Stomach (tissue), 9 donors: Measurements from ENCODE around the gene ANKRD6. TPM values are rescaled to one million over a fixed set of nuclear protein-coding genes. Genes with fewer than 3 reads are reported as not detected.

ENCODE experiments used
- DNase-seq, 2 donors: peaks; one replicate each; pipeline versions ENCODE4 v3.0.0 to v3.0.0-alpha.2; 2013 to 2019
- H3K27ac ChIP-seq, 5 donors: fragments of 200-600 bp in 4 of 5; sonication (generic) in 4 of 5; one replicate each; pipeline ENCODE4 v1.5.1; 2013 to 2019; ENCODE audit warnings: mild to moderate bottlenecking in 1 of 5, moderate library complexity in 1 of 5
- H3K27me3 ChIP-seq, 3 donors: fragments of 200-600 bp; sonication (generic); one replicate each; pipeline ENCODE4 v1.5.1; 2017 to 2019; ENCODE audit warnings: mixed run types in 1 of 3
- H3K36me3 ChIP-seq, 4 donors: fragments of 200-600 bp; sonication (generic); 1 replicate in 3 of 4; 2 replicates in 1 of 4; pipeline ENCODE4 v1.5.1; 2016 to 2019
- H3K4me1 ChIP-seq, 4 donors: fragments of 200-600 bp; sonication (generic); one replicate each; pipeline ENCODE4 v1.5.1; 2016 to 2019
- H3K4me3 ChIP-seq, 4 donors: fragments of 200-600 bp; sonication (generic) in 3 of 4; one replicate each; pipeline ENCODE4 v1.5.1; 2016 to 2019; ENCODE audit warnings: mild to moderate bottlenecking in 1 of 4
- H3K9me3 ChIP-seq, 4 donors: fragments of 200-600 bp; sonication (generic); one replicate each; pipeline ENCODE4 v1.5.1; 2016 to 2019
- CTCF ChIP-seq, 7 experiments: fragments of 450-650 bp in 4 of 7; fragments of 200-600 bp in 3 of 7; sonication (generic) in 3 of 7; IDR thresholded peaks; one replicate each; pipeline ENCODE4 v1.5.1; 2016 to 2019; ENCODE audit warnings: antibody characterized with exemption in 7 of 7, control low read depth in 2 of 7, mild to moderate bottlenecking in 1 of 7
- EP300 ChIP-seq: sonication (generic); formaldehyde crosslinking; IDR thresholded peaks from one replicate; pipeline ENCODE4 v1.6.1; 2017; ENCODE audit warnings: antibody characterized with exemption
- POLR2A ChIP-seq, 4 donors: fragments of 450-650 bp; IDR thresholded peaks; one replicate each; pipeline ENCODE4 v1.6.1; 2016; ENCODE audit warnings: antibody characterized with exemption in 4 of 4, control low read depth in 2 of 4, mild to moderate bottlenecking in 1 of 4, moderate library complexity in 1 of 4
- POLR2AphosphoS5 ChIP-seq, 3 donors: sonication (generic); formaldehyde crosslinking; IDR thresholded peaks; one replicate each; pipeline ENCODE4 v1.6.1; 2016; ENCODE audit warnings: antibody characterized with exemption in 3 of 3
- WGBS, 5 donors: extraction: QIAGEN DNeasy Blood & Tissue Kit in 3 of 5; methylation state at CpG; one replicate each; pipeline versions ENCODE4 v1.1.5 to v1.1.7; 2013 to 2018; 5-methylcytosine and 5-hydroxymethylcytosine counted together
- intact Hi-C: fragments of 100-400 bp; cut with DNase I; formaldehyde crosslinking; loops from one replicate; pipeline ENCODE4 v1.15.1; 2023; ENCODE audit warnings: low total_unique reads
- polyA plus RNA-seq, 3 donors: library from polyadenylated mRNA; stranded (reverse); fragments of 200-250 nt; gene quantifications; one replicate each; pipeline ENCODE4 v1.2.3, GENCODE V29; 2013
- total RNA-seq, 5 donors: library from RNA; depleted of rRNA; stranded (reverse); fragments of >200 nt; gene quantifications; one replicate each; pipeline versions ENCODE4 v1.1.0 to v1.2.3, GENCODE V29; 2014 to 2016
- donor health status: healthy with polysubstance abuse.
- donor health status: Bipolar disorder and iron deficiency.
- donor health status: healthy.

Gene ANKRD6
- total and polyA plus RNA-seq, 8 donors, result 2.1 to 145 (median 6.1) TPM

- no peaks in the 10 kb centered on the region for H3K36me3 ChIP-seq
- intact Hi-C loops, result no loop called here
- H3K9me3 ChIP-seq, result no peaks in the 10 kb centered on the region
- DNase-seq, result no peak
- no peak for TF ChIP-seq POLR2A (IDR thresholded peaks at IDR 0.05)
- no peak for TF ChIP-seq CTCF (IDR thresholded peaks at IDR 0.05)
- no peak for TF ChIP-seq POLR2AphosphoS5 (IDR thresholded peaks at IDR 0.05)
- TF ChIP-seq EP300, result no peak
- no peak overlapping the region for H3K27ac ChIP-seq
- H3K27me3 ChIP-seq, result no peaks in the 10 kb centered on the region
- H3K4me3 ChIP-seq, result no peak overlapping the region
- whole genome bisulfite sequencing, 5 donors, result 57 to 74% (median 72%) methylated on average over 2 of the region's 2 CpGs
- peaks cover 0 to 4% (median 0%) of the 10 kb centered on the region in 4 donors for H3K4me1 ChIP-seq
Measured at GRCh38 chr6:89522778-89523177, 89.8 kb downstream of the ANKRD6 start.

GRCh38 chr6:89525786-89526562 lies 93.0 kb downstream of the ANKRD6 start:
- H3K4me1 ChIP-seq, result peaks cover 0 to 4% (median 0%) of the 10 kb centered on the region in 4 donors
- 84 to 98% (median 94%) methylated on average over 4 of the region's 4 CpGs for WGBS, 5 donors
- intact Hi-C loops, result no loop called here
- H3K36me3 ChIP-seq, result no peaks in the 10 kb centered on the region
- no peak for TF ChIP-seq POLR2AphosphoS5 (IDR thresholded peaks at IDR 0.05)
- TF ChIP-seq CTCF (IDR thresholded peaks at IDR 0.05), result no peak
- no peak for TF ChIP-seq POLR2A (IDR thresholded peaks at IDR 0.05)
- TF ChIP-seq EP300, result no peak
- no peaks in the 10 kb centered on the region for H3K9me3 ChIP-seq
- no peaks in the 10 kb centered on the region for H3K27me3 ChIP-seq
- H3K27ac ChIP-seq, result no peak overlapping the region
- H3K4me3 ChIP-seq, result no peak overlapping the region
- DNase-seq, result no peak

GRCh38 chr6:89526563-89526869 lies 93.6 kb downstream of the ANKRD6 start:
- TF ChIP-seq POLR2AphosphoS5 (IDR thresholded peaks at IDR 0.05) (no peak), EP300 (no peak), POLR2A (IDR thresholded peaks at IDR 0.05) (no peak), CTCF (IDR thresholded peaks at IDR 0.05) (no peak)
- Histone ChIP-seq H3K27ac (no peak overlapping the region), H3K4me1 (peaks cover 0 to 4% (median 0%) of the 10 kb centered on the region in 4 donors), H3K9me3 (no peaks in the 10 kb centered on the region), H3K36me3 (no peaks in the 10 kb centered on the region), H3K4me3 (no peak overlapping the region), H3K27me3 (no peaks in the 10 kb centered on the region)
- DNase-seq, result no peak
- intact Hi-C loops, result no loop called here
- 94 to 98% (median 95%) methylated on average over 2 of the region's 2 CpGs for WGBS, 5 donors

DNA sequence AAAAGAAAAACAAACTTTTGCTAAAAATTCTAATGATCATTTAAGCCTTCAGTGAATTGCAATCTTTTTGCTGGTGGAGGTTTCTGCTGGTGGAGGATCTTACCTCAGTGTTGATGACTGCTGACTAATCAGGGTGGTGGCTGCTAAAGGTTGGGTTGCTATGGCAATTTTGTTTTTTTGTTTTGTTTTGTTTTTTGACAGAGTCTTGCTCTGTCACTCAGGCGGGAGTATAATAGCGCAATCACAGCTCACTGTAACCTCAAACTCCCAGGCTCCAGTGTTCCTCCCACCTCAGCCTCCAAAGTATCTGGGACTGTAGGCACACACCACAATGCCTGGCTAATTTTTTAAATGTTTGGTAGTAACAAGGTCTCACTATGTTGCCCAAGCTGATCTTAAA lies 94.7 kb downstream of the ANKRD6 start:
- Histone ChIP-seq H3K36me3 (no peaks in the 10 kb centered on the region), H3K27ac (no peak overlapping the region), H3K9me3 (no peaks in the 10 kb centered on the region), H3K4me3 (no peak overlapping the region), H3K4me1 (peaks cover 0 to 4% (median 0%) of the 10 kb centered on the region in 4 donors), H3K27me3 (no peaks in the 10 kb centered on the region)
- no peak for DNase-seq
- TF ChIP-seq POLR2AphosphoS5 (IDR thresholded peaks at IDR 0.05) (no peak), CTCF (IDR thresholded peaks at IDR 0.05) (no peak), POLR2A (IDR thresholded peaks at IDR 0.05) (no peak), EP300 (no peak)
- intact Hi-C loops, result no loop called here
- 87 to 96% (median 89%) methylated on average over 2 of the region's 2 CpGs for WGBS, 5 donors
